ENCODE data around the gene PBX3. TPM values are rescaled to one million over a fixed set of nuclear protein-coding genes. Genes with fewer than 3 reads are reported as not detected.

The PBX3 gene
- polyA plus RNA-seq, 4 donors, result 2.5 to 14.4 (median 6.4) TPM

GRCh38 chr9:125912667-125913066 is 165.5 kb downstream of the PBX3 start:
- Histone ChIP-seq H3K4me3 (ENCODE audit: low read depth in 1 of 3, low read length in 3 of 3) (no peak overlapping the region), H3K36me3 (ENCODE audit: control insufficient read depth in 3 of 3, insufficient read depth in 2 of 3, low read depth in 1 of 3, low read length in 3 of 3) (no peaks in the 10 kb centered on the region), H3K27ac (ENCODE audit: low read depth in 1 of 3, low read length in 2 of 3) (no peak overlapping the region), H3K27me3 (ENCODE audit: control insufficient read depth in 3 of 3, insufficient read depth in 3 of 3, low read length in 3 of 3) (no peaks in the 10 kb centered on the region), H3K9me3 (ENCODE audit: control insufficient read depth in 2 of 2, insufficient read depth in 1 of 2, low read depth in 1 of 2, low read length in 1 of 2) (no peaks in the 10 kb centered on the region), H3K4me1 (ENCODE audit: control insufficient read depth in 3 of 3, insufficient read depth in 2 of 3, low read depth in 1 of 3, low read length in 2 of 3) (no peaks in the 10 kb centered on the region)
- DNase-seq (no peak), FAIRE-seq (no peak)

- no peaks in the 10 kb centered on the region for H3K27me3 ChIP-seq (ENCODE audit: control insufficient read depth in 3 of 3, insufficient read depth in 3 of 3, low read length in 3 of 3)
- FAIRE-seq (no peak), DNase-seq (no peak)
- no peak overlapping the region for H3K27ac ChIP-seq (ENCODE audit: low read depth in 1 of 3, low read length in 2 of 3)
- H3K9me3 ChIP-seq (ENCODE audit: control insufficient read depth in 2 of 2, insufficient read depth in 1 of 2, low read depth in 1 of 2, low read length in 1 of 2), result no peaks in the 10 kb centered on the region
- H3K4me1 ChIP-seq (ENCODE audit: control insufficient read depth in 3 of 3, insufficient read depth in 2 of 3, low read depth in 1 of 3, low read length in 2 of 3), result no peaks in the 10 kb centered on the region
- H3K36me3 ChIP-seq (ENCODE audit: control insufficient read depth in 3 of 3, insufficient read depth in 2 of 3, low read depth in 1 of 3, low read length in 3 of 3), result no peaks in the 10 kb centered on the region
- WGBS, 3 donors, result 67 to 85% (median 83%) methylated on average over 2 of the region's 2 CpGs
- H3K4me3 ChIP-seq (ENCODE audit: low read depth in 1 of 3, low read length in 3 of 3), result no peak overlapping the region
Measured at GRCh38 chr9:125913551-125913950, 166.4 kb downstream of the PBX3 start.

- Histone ChIP-seq H3K27me3 (ENCODE audit: control insufficient read depth in 3 of 3, insufficient read depth in 3 of 3, low read length in 3 of 3) (no peaks in the 10 kb centered on the region), H3K9me3 (ENCODE audit: control insufficient read depth in 2 of 2, insufficient read depth in 1 of 2, low read depth in 1 of 2, low read length in 1 of 2) (no peaks in the 10 kb centered on the region), H3K4me3 (ENCODE audit: low read depth in 1 of 3, low read length in 3 of 3) (no peak overlapping the region), H3K36me3 (ENCODE audit: control insufficient read depth in 3 of 3, insufficient read depth in 2 of 3, low read depth in 1 of 3, low read length in 3 of 3) (no peaks in the 10 kb centered on the region), H3K4me1 (ENCODE audit: control insufficient read depth in 3 of 3, insufficient read depth in 2 of 3, low read depth in 1 of 3, low read length in 2 of 3) (no peaks in the 10 kb centered on the region), H3K27ac (ENCODE audit: low read depth in 1 of 3, low read length in 2 of 3) (no peak overlapping the region)
- FAIRE-seq, result no peak
- DNase-seq, result no peak
- WGBS, 3 donors, result 89 to 100% (median 98%) methylated on average over 1 of the region's 1 CpG
Measured at GRCh38 chr9:125914411-125914810, 167.2 kb downstream of the PBX3 start.

- FAIRE-seq (no peak), DNase-seq (no peak)
- no peak overlapping the region for H3K27ac ChIP-seq (ENCODE audit: low read depth in 1 of 3, low read length in 2 of 3)
- 96 to 98% (median 97%) methylated on average over 8 of the region's 8 CpGs for WGBS, 3 donors
- no peaks in the 10 kb centered on the region for H3K36me3 ChIP-seq (ENCODE audit: control insufficient read depth in 3 of 3, insufficient read depth in 2 of 3, low read depth in 1 of 3, low read length in 3 of 3)
- H3K27me3 ChIP-seq (ENCODE audit: control insufficient read depth in 3 of 3, insufficient read depth in 3 of 3, low read length in 3 of 3), result no peaks in the 10 kb centered on the region
- H3K4me3 ChIP-seq (ENCODE audit: low read depth in 1 of 3, low read length in 3 of 3), result no peak overlapping the region
- no peaks in the 10 kb centered on the region for H3K9me3 ChIP-seq (ENCODE audit: control insufficient read depth in 2 of 2, insufficient read depth in 1 of 2, low read depth in 1 of 2, low read length in 1 of 2)
- no peaks in the 10 kb centered on the region for H3K4me1 ChIP-seq (ENCODE audit: control insufficient read depth in 3 of 3, insufficient read depth in 2 of 3, low read depth in 1 of 3, low read length in 2 of 3)
Measured at GRCh38 chr9:125915606-125916005, 168.4 kb downstream of the PBX3 start.

GRCh38 chr9:125919565-125919964 is 172.4 kb downstream of the PBX3 start:
- Histone ChIP-seq H3K27ac (ENCODE audit: low read depth in 1 of 3, low read length in 2 of 3) (no peak overlapping the region), H3K27me3 (ENCODE audit: control insufficient read depth in 3 of 3, insufficient read depth in 3 of 3, low read length in 3 of 3) (no peaks in the 10 kb centered on the region), H3K4me1 (ENCODE audit: control insufficient read depth in 3 of 3, insufficient read depth in 2 of 3, low read depth in 1 of 3, low read length in 2 of 3) (no peaks in the 10 kb centered on the region), H3K4me3 (ENCODE audit: low read depth in 1 of 3, low read length in 3 of 3) (no peak overlapping the region), H3K9me3 (ENCODE audit: control insufficient read depth in 2 of 2, insufficient read depth in 1 of 2, low read depth in 1 of 2, low read length in 1 of 2) (no peaks in the 10 kb centered on the region), H3K36me3 (ENCODE audit: control insufficient read depth in 3 of 3, insufficient read depth in 2 of 3, low read depth in 1 of 3, low read length in 3 of 3) (peaks cover 0 to 2% (median 0%) of the 10 kb centered on the region in 3 donors)
- DNase-seq (no peak), FAIRE-seq (no peak)

GRCh38 chr9:125920402-125920801 is 173.2 kb downstream of the PBX3 start:
- FAIRE-seq (no peak), DNase-seq (no peak)
- H3K4me1 ChIP-seq (ENCODE audit: control insufficient read depth in 3 of 3, insufficient read depth in 2 of 3, low read depth in 1 of 3, low read length in 2 of 3), result no peaks in the 10 kb centered on the region
- H3K27ac ChIP-seq (ENCODE audit: low read depth in 1 of 3, low read length in 2 of 3), result no peak overlapping the region
- WGBS, 3 donors, result 87 to 90% (median 88%) methylated on average over 2 of the region's 2 CpGs
- no peaks in the 10 kb centered on the region for H3K9me3 ChIP-seq (ENCODE audit: control insufficient read depth in 2 of 2, insufficient read depth in 1 of 2, low read depth in 1 of 2, low read length in 1 of 2)
- H3K27me3 ChIP-seq (ENCODE audit: control insufficient read depth in 3 of 3, insufficient read depth in 3 of 3, low read length in 3 of 3), result no peaks in the 10 kb centered on the region
- H3K36me3 ChIP-seq (ENCODE audit: control insufficient read depth in 3 of 3, insufficient read depth in 2 of 3, low read depth in 1 of 3, low read length in 3 of 3), result peaks cover 0 to 2% (median 0%) of the 10 kb centered on the region in 3 donors
- no peak overlapping the region for H3K4me3 ChIP-seq (ENCODE audit: low read depth in 1 of 3, low read length in 3 of 3)

GRCh38 chr9:125922854-125923253 is 175.7 kb downstream of the PBX3 start:
- H3K4me1 ChIP-seq (ENCODE audit: control insufficient read depth in 3 of 3, insufficient read depth in 2 of 3, low read depth in 1 of 3, low read length in 2 of 3), result no peaks in the 10 kb centered on the region
- 53 to 57% (median 55%) methylated on average over 1 of the region's 1 CpG for WGBS, 3 donors

GRCh38 chr9:125924351-125924750 is 177.2 kb downstream of the PBX3 start:
- H3K36me3 ChIP-seq (ENCODE audit: control insufficient read depth in 3 of 3, insufficient read depth in 2 of 3, low read depth in 1 of 3, low read length in 3 of 3), result peaks cover 0 to 2% (median 0%) of the 10 kb centered on the region in 3 donors
- H3K4me1 ChIP-seq (ENCODE audit: control insufficient read depth in 3 of 3, insufficient read depth in 2 of 3, low read depth in 1 of 3, low read length in 2 of 3), result no peaks in the 10 kb centered on the region
- H3K4me3 ChIP-seq (ENCODE audit: low read depth in 1 of 3, low read length in 3 of 3), result no peak overlapping the region
- no peaks in the 10 kb centered on the region for H3K9me3 ChIP-seq (ENCODE audit: control insufficient read depth in 2 of 2, insufficient read depth in 1 of 2, low read depth in 1 of 2, low read length in 1 of 2)
- DNase-seq (no peak), FAIRE-seq (no peak)
- 92 to 96% (median 96%) methylated on average over 4 of the region's 4 CpGs for WGBS, 3 donors
- H3K27ac ChIP-seq (ENCODE audit: low read depth in 1 of 3, low read length in 2 of 3), result no peak overlapping the region
- no peaks in the 10 kb centered on the region for H3K27me3 ChIP-seq (ENCODE audit: control insufficient read depth in 3 of 3, insufficient read depth in 3 of 3, low read length in 3 of 3)

More at GRCh38 chr9:125922854-125923253, 175.7 kb downstream of the PBX3 start:
- FAIRE-seq, result no peak
- Histone ChIP-seq H3K27ac (ENCODE audit: low read depth in 1 of 3, low read length in 2 of 3) (no peak overlapping the region), H3K4me3 (ENCODE audit: low read depth in 1 of 3, low read length in 3 of 3) (no peak overlapping the region), H3K9me3 (ENCODE audit: control insufficient read depth in 2 of 2, insufficient read depth in 1 of 2, low read depth in 1 of 2, low read length in 1 of 2) (no peaks in the 10 kb centered on the region), H3K27me3 (ENCODE audit: control insufficient read depth in 3 of 3, insufficient read depth in 3 of 3, low read length in 3 of 3) (no peaks in the 10 kb centered on the region), H3K36me3 (ENCODE audit: control insufficient read depth in 3 of 3, insufficient read depth in 2 of 3, low read depth in 1 of 3, low read length in 3 of 3) (peaks cover 0 to 2% (median 0%) of the 10 kb centered on the region in 3 donors)
- DNase-seq, result no peak

GRCh38 chr9:125926936-125927335 is 179.8 kb downstream of the PBX3 start:
- peaks cover 0 to 4% (median 0%) of the 10 kb centered on the region in 3 donors for H3K36me3 ChIP-seq (ENCODE audit: control insufficient read depth in 3 of 3, insufficient read depth in 2 of 3, low read depth in 1 of 3, low read length in 3 of 3)
- H3K4me1 ChIP-seq (ENCODE audit: control insufficient read depth in 3 of 3, insufficient read depth in 2 of 3, low read depth in 1 of 3, low read length in 2 of 3), result no peaks in the 10 kb centered on the region
- no peaks in the 10 kb centered on the region for H3K27me3 ChIP-seq (ENCODE audit: control insufficient read depth in 3 of 3, insufficient read depth in 3 of 3, low read length in 3 of 3)
- no peak for FAIRE-seq
- no peaks in the 10 kb centered on the region for H3K9me3 ChIP-seq (ENCODE audit: control insufficient read depth in 2 of 2, insufficient read depth in 1 of 2, low read depth in 1 of 2, low read length in 1 of 2)
- DNase-seq, result no peak
- 94 to 100% (median 98%) methylated on average over 1 of the region's 1 CpG for WGBS, 3 donors
- H3K4me3 ChIP-seq (ENCODE audit: low read depth in 1 of 3, low read length in 3 of 3), result no peak overlapping the region
- no peak overlapping the region for H3K27ac ChIP-seq (ENCODE audit: low read depth in 1 of 3, low read length in 2 of 3)

Measured in small intestine (tissue), 7 donors.